Measurements from ENCODE around the gene HAUS3.
"Not testable (repeated sequence)": the region's sequence is repeated elsewhere in the genome, so short reads cannot be mapped to it uniquely, and the experiment has no call there.

Gene HAUS3

GRCh38 chr4:2275546-2276251 is 33.8 kb upstream of the HAUS3 start:
- DNase-seq (ENCODE audit: low read depth): no peak

GRCh38 chr4:2275044-2275397 is 33.1 kb upstream of the HAUS3 start:
- not testable (repeated sequence) for DNase-seq (ENCODE audit: low read depth)

- no peak for DNase-seq (ENCODE audit: low read depth)
Measured at GRCh38 chr4:2274320-2275043, 32.6 kb upstream of the HAUS3 start.

GRCh38 chr4:2273657-2274319 is 31.9 kb upstream of the HAUS3 start:
- no peak for DNase-seq (ENCODE audit: low read depth)

GRCh38 chr4:2273221-2273620 is 31.3 kb upstream of the HAUS3 start:
- DNase-seq (ENCODE audit: low read depth): no peak

GRCh38 chr4:2272828-2273120 is 30.9 kb upstream of the HAUS3 start:
- DNase-seq (ENCODE audit: low read depth): no peak

GRCh38 chr4:2272026-2272827 is 30.3 kb upstream of the HAUS3 start:
- DNase-seq (ENCODE audit: low read depth): no peak

- DNase-seq (ENCODE audit: low read depth): no peak
Measured at GRCh38 chr4:2271279-2272025, 29.5 kb upstream of the HAUS3 start.

- no peak for DNase-seq (ENCODE audit: low read depth)
Measured at GRCh38 chr4:2270341-2271165, 28.6 kb upstream of the HAUS3 start.

- no peak for DNase-seq (ENCODE audit: low read depth)
Measured at GRCh38 chr4:2269618-2270163, 27.8 kb upstream of the HAUS3 start.

GRCh38 chr4:2269206-2269531 is 27.2 kb upstream of the HAUS3 start:
- DNase-seq (ENCODE audit: low read depth): no peak

- no peak for DNase-seq (ENCODE audit: low read depth)
Measured at GRCh38 chr4:2268357-2269205, 26.7 kb upstream of the HAUS3 start.

GRCh38 chr4:2267841-2268240 is 25.9 kb upstream of the HAUS3 start:
- no peak for DNase-seq (ENCODE audit: low read depth)

- DNase-seq (ENCODE audit: low read depth): no peak
Measured at GRCh38 chr4:2267320-2267811, 25.4 kb upstream of the HAUS3 start.

GRCh38 chr4:2266821-2267220 is 24.9 kb upstream of the HAUS3 start:
- DNase-seq (ENCODE audit: low read depth): no peak

GRCh38 chr4:2266181-2266580 is 24.3 kb upstream of the HAUS3 start:
- DNase-seq (ENCODE audit: low read depth): no peak

- DNase-seq (ENCODE audit: low read depth): no peak
Measured at GRCh38 chr4:2265113-2266110, 23.5 kb upstream of the HAUS3 start.

- DNase-seq (ENCODE audit: low read depth): no peak
Measured at GRCh38 chr4:2264481-2265041, 22.6 kb upstream of the HAUS3 start.
